PC-9 (cell line): Measurements from ENCODE around the gene EHD4. TPM values are rescaled to one million over a fixed set of nuclear protein-coding genes. Genes with fewer than 3 reads are reported as not detected.

Experiments
- BruUV-seq: library from RNA; stranded (reverse); fragments of 400-500 nt; replicated peaks from 2 replicates; lab custom pipeline; 2021; lab: Mats Ljungman, UMichigan
- CTCF ChIA-PET: fragments of 300-600 bp; sonication (Branson Sonifier 250); formaldehyde crosslinking; loops from one replicate; lab custom pipeline; 2022; ENCODE audit warnings: antibody characterized with exemption; lab: Charles Lee
- POLR2A ChIA-PET: fragments of 300-600 bp; sonication (Branson Sonifier 250); formaldehyde crosslinking; loops from one replicate; lab custom pipeline; 2022; ENCODE audit warnings: antibody characterized with exemption; ENCODE audit not compliant: unreplicated experiment; lab: Charles Lee
- DNase-seq, 2 experiments: peaks; one replicate each; pipeline versions ENCODE4 v3.0.0 to v3.0.0-alpha.2; 2015 to 2022; ENCODE audit warnings: mixed read lengths in 1 of 2
- H2AFZ ChIP-seq: fragments of 200-600 bp; sonication (generic); 2 replicates; pipeline ENCODE4 v1.8.1; 2017; ENCODE audit warnings: antibody characterized with exemption
- H3F3A ChIP-seq: fragments of 200-600 bp; sonication (generic); 2 replicates; pipeline ENCODE4 v1.8.1; 2017; ENCODE audit warnings: antibody characterized with exemption, mild to moderate bottlenecking, low read depth; ENCODE audit not compliant: insufficient read depth
- H3K27ac ChIP-seq: fragments of 200-600 bp; sonication (generic); 2 replicates; pipeline ENCODE4 v1.6.1; 2016; ENCODE audit warnings: mixed run types
- H3K27me3 ChIP-seq: fragments of 200-600 bp; sonication (generic); 2 replicates; pipeline ENCODE4 v1.6.1; 2016; ENCODE audit warnings: low read depth, mixed run types; ENCODE audit not compliant: insufficient read depth
- H3K36me3 ChIP-seq: fragments of 200-600 bp; sonication (generic); 2 replicates; pipeline ENCODE4 v1.6.1; 2016; ENCODE audit warnings: low read depth, mixed run types
- H3K4me1 ChIP-seq: fragments of 200-600 bp; sonication (generic); replicated peaks from 2 replicates; pipeline ENCODE4 v1.6.1; 2016; ENCODE audit warnings: mixed run types; ENCODE audit not compliant: insufficient read depth
- H3K4me2 ChIP-seq: fragments of 200-600 bp; sonication (generic); 2 replicates; pipeline ENCODE4 v1.6.1; 2017; ENCODE audit warnings: mixed run types
- H3K4me3 ChIP-seq: fragments of 200-600 bp; sonication (generic); 2 replicates; pipeline ENCODE4 v1.6.1; 2016; ENCODE audit warnings: mixed run types
- H3K79me2 ChIP-seq: fragments of 200-600 bp; sonication (generic); 2 replicates; pipeline ENCODE4 v1.6.1; 2017; ENCODE audit warnings: low read depth, mixed run types
- H3K9me2 ChIP-seq: fragments of 200-600 bp; sonication (generic); 2 replicates; pipeline ENCODE4 v1.8.1; 2017; ENCODE audit warnings: mild to moderate bottlenecking; ENCODE audit not compliant: insufficient read depth
- H3K9me3 ChIP-seq: fragments of 200-600 bp; sonication (generic); 2 replicates; pipeline ENCODE4 v1.8.1; 2016; ENCODE audit warnings: low read depth; ENCODE audit not compliant: insufficient read depth
- H4K20me1 ChIP-seq: fragments of 200-600 bp; sonication (generic); 2 replicates; pipeline ENCODE4 v1.8.1; 2017; ENCODE audit not compliant: insufficient read depth
- CTCF ChIP-seq: fragments of 200-600 bp; sonication (generic); conservative IDR thresholded peaks from 2 replicates; pipeline ENCODE4 v1.6.1; 2017; ENCODE audit warnings: mixed run types, antibody characterized with exemption, mild to moderate bottlenecking, moderate library complexity
- EZH2 ChIP-seq: fragments of 200-600 bp; sonication (generic); IDR thresholded peaks from 2 replicates; pipeline ENCODE4 v1.8.0; 2017; ENCODE audit warnings: antibody characterized with exemption, low read depth
- intact Hi-C: fragments of 100-400 bp; cut with micrococcal nuclease; formaldehyde crosslinking; loops from one replicate; pipeline ENCODE4 v1.10.0; 2022; ENCODE audit not compliant: unreplicated experiment
- total RNA-seq: library from RNA; stranded (reverse); gene quantifications from 2 replicates; pipeline ENCODE4 v1.2.3, GENCODE V29; 2021

Gene EHD4
- total RNA-seq, 1 experiment from 2014 or later: 18.1 TPM

DNA sequence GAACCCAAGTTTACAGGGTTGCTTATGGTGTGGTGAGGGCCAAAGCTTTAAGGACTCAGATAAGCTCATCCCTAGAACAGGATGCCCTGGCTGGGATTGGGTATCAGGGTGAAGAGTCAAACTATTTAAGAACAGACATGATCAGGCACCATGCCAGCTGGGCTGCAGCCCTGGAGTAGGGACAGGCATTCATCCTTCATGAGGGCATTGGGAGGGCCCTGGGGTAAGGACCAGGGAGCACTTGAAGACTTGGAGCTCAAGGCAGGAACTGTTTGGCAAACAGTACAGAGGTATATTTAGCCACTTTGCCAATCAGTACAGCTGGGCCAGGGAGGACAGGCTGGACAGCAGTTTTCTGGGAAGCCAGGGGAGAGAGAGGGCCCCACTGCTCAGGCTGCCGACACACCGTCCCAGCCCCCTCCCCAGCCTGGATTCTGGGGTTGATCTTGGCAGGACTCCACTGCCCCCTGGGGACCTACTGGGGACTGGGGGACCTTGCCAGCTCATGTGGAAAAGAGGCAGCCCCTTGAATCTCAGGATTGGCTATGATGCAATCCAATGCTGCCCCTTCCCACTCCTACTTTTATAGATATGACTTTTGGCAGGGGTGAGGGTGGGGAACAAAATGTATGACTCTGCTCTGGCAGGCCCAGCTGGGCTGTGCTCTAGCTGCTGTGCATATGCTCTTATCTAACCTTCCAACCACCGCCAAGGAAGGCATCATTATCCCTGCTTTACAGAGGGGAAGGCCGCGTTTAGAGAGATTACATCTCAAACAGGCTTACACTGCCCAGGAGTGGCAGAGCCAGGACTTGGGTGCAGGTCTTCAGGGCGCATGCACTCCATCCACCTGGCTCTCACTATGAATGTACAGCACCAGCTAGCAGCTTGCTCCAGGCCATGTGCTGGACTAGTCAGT, 46.2 kb upstream of the EHD4 start:
- H3K79me2 ChIP-seq: no peaks in the 10 kb centered on the region
- no peaks in the 10 kb centered on the region for H3K27me3 ChIP-seq
- H3K4me1 ChIP-seq: no peaks in the 10 kb centered on the region
- ChIA-PET CTCF (no interaction called here), POLR2A (no interaction called here)
- H3K4me2 ChIP-seq: no peak overlapping the region
- TF ChIP-seq EZH2: no peak
- TF ChIP-seq CTCF: no peak
- H4K20me1 ChIP-seq: no peaks in the 10 kb centered on the region
- no peak overlapping the region for H3K27ac ChIP-seq
- intact Hi-C loops: no loop called here
- no peaks in the 10 kb centered on the region for H3K36me3 ChIP-seq
- H3K9me3 ChIP-seq: no peaks in the 10 kb centered on the region
- no peaks in the 10 kb centered on the region for H3F3A ChIP-seq
- no peaks in the 10 kb centered on the region for H3K9me2 ChIP-seq
- no peak overlapping the region for H2AFZ ChIP-seq
- no TSS peak for BruUV-seq
- H3K4me3 ChIP-seq: no peak overlapping the region
- no peak for DNase-seq

GRCh38 chr15:42016971-42017370, 44.6 kb upstream of the EHD4 start:
- H3K4me3 ChIP-seq: no peak overlapping the region
- TF ChIP-seq EZH2 (no peak), CTCF (no peak)
- no peak overlapping the region for H3K27ac ChIP-seq
- no TSS peak for BruUV-seq
- CTCF ChIA-PET: no interaction called here
- peaks cover 3% of the 10 kb centered on the region; the same call in 1 of the 2 replicates for H3F3A ChIP-seq
- POLR2A ChIA-PET: no interaction called here
- H2AFZ ChIP-seq: no peak overlapping the region
- no peaks in the 10 kb centered on the region for H3K36me3 ChIP-seq
- no peak overlapping the region for H3K4me2 ChIP-seq
- H3K4me1 ChIP-seq: peaks cover 10% of the 10 kb centered on the region
- H3K9me2 ChIP-seq: no peaks in the 10 kb centered on the region
- intact Hi-C loops: no loop called here
- no peaks in the 10 kb centered on the region for H3K27me3 ChIP-seq
- H4K20me1 ChIP-seq: no peaks in the 10 kb centered on the region
- DNase-seq: no peak
- H3K79me2 ChIP-seq: no peaks in the 10 kb centered on the region
- H3K9me3 ChIP-seq: no peaks in the 10 kb centered on the region

DNA sequence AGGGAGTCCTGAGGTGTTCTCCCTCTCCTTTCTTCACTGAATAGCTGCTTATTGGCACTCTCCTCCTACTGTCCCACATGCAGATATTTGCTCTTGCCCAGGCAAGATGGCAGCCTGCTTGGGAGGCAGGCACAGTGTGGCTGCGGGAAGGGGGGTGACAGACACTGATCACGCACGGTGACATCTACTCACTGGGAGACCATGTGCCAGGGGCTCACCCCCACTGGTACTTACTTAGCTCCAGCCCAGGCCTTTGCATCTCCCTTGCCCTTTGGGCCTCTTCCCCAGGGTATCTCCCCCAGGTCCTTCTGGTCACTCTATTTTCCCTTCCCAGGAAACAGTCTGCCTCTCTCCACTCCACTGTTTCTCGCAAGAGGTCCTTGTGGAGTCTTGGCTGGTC, 42.0 kb upstream of the EHD4 start:
- no TSS peak for BruUV-seq
- H3K9me3 ChIP-seq: no peaks in the 10 kb centered on the region
- H3K4me1 ChIP-seq: peaks cover 33% of the 10 kb centered on the region
- DNase-seq: no peak
- ChIA-PET POLR2A (no interaction called here), CTCF (no interaction called here)
- H3K4me3 ChIP-seq: no peak overlapping the region
- H2AFZ ChIP-seq: no peak overlapping the region
- H3K9me2 ChIP-seq: no peaks in the 10 kb centered on the region
- no peak overlapping the region for H3K27ac ChIP-seq
- no peaks in the 10 kb centered on the region for H3K79me2 ChIP-seq
- no peaks in the 10 kb centered on the region for H3K27me3 ChIP-seq
- no peak overlapping the region for H3K4me2 ChIP-seq
- H4K20me1 ChIP-seq: no peaks in the 10 kb centered on the region
- H3F3A ChIP-seq: peaks cover 15% of the 10 kb centered on the region
- intact Hi-C loops: no loop called here
- TF ChIP-seq EZH2 (no peak), CTCF (no peak)
- H3K36me3 ChIP-seq: no peaks in the 10 kb centered on the region
